Gastroesophageal sphincter (tissue), 4 donors: Measurements from ENCODE around the gene KCNMA1. TPM values are rescaled to one million over a fixed set of nuclear protein-coding genes. Genes with fewer than 3 reads are reported as not detected.

ENCODE experiments used
- ATAC-seq: fragments of 150-250 bp; one replicate; pipeline ENCODE4 v1.9.1; 2016; ENCODE audit warnings: mild to moderate bottlenecking, moderate library complexity
- H3K27ac ChIP-seq, 4 donors: fragments of 200-600 bp; sonication (generic) in 3 of 4; 1 replicate in 3 of 4; 2 replicates in 1 of 4; pipeline ENCODE4 v1.5.1; 2016 to 2019
- H3K27me3 ChIP-seq: fragments of 200-600 bp; sonication (generic); one replicate; pipeline ENCODE4 v1.5.1; 2019
- H3K36me3 ChIP-seq, 2 donors: fragments of 200-600 bp; sonication (generic); one replicate each; pipeline ENCODE4 v1.5.1; 2019; ENCODE audit warnings: control low read depth in 1 of 2
- H3K4me1 ChIP-seq, 3 donors: fragments of 200-600 bp; sonication (generic); 1 replicate in 2 of 3; 2 replicates in 1 of 3; pipeline ENCODE4 v1.5.1; 2016 to 2019; ENCODE audit warnings: control low read depth in 2 of 3
- H3K4me3 ChIP-seq, 2 donors: fragments of 200-600 bp; sonication (generic); one replicate each; pipeline ENCODE4 v1.5.1; 2019; ENCODE audit warnings: mild to moderate bottlenecking in 1 of 2, moderate library complexity in 1 of 2
- H3K9me3 ChIP-seq, 3 donors: fragments of 200-600 bp; sonication (generic); one replicate each; pipeline ENCODE4 v1.5.1; 2017 to 2019; ENCODE audit warnings: control low read depth in 2 of 3
- CTCF ChIP-seq, 4 experiments: fragments of 200-600 bp in 2 of 4; fragments of 450-650 bp in 2 of 4; sonication (generic) in 1 of 4; IDR thresholded peaks; one replicate each; pipeline ENCODE4 v1.5.1; 2017 to 2019; ENCODE audit warnings: antibody characterized with exemption in 4 of 4, mild to moderate bottlenecking in 2 of 4, moderate library complexity in 2 of 4
- EP300 ChIP-seq: sonication (generic); formaldehyde crosslinking; IDR thresholded peaks from one replicate; pipeline ENCODE4 v1.6.1; 2017; ENCODE audit warnings: antibody characterized with exemption, mild to moderate bottlenecking
- POLR2A ChIP-seq, 2 donors: fragments of 450-650 bp; IDR thresholded peaks; one replicate each; pipeline ENCODE4 v1.6.1; 2017; ENCODE audit warnings: antibody characterized with exemption in 2 of 2, mild to moderate bottlenecking in 2 of 2, moderate library complexity in 1 of 2
- POLR2AphosphoS5 ChIP-seq: sonication (generic); formaldehyde crosslinking; IDR thresholded peaks from one replicate; pipeline ENCODE4 v1.6.1; 2017; ENCODE audit warnings: antibody characterized with exemption
- WGBS, 2 donors: methylation state at CpG; one replicate each; pipeline ENCODE4 v1.1.5; 2018; ENCODE audit warnings: low coverage in 1 of 2; 5-methylcytosine and 5-hydroxymethylcytosine counted together
- total RNA-seq, 4 donors: library from RNA; depleted of rRNA; stranded (reverse); fragments of >200 nt; gene quantifications; one replicate each; pipeline ENCODE4 v1.1.0, GENCODE V29; 2016

KCNMA1 gene
- total RNA-seq, 4 donors from 2014 or later = 168 to 389 (median 323) TPM

- Histone ChIP-seq H3K36me3 (no peaks in the 10 kb centered on the region), H3K4me3 (no peak overlapping the region), H3K27ac (peak overlapping the region in 2 of 4 donors; percentile 38 to 87), H3K4me1 (peaks cover 3 to 61% (median 5%) of the 10 kb centered on the region in 3 donors), H3K27me3 (no peaks in the 10 kb centered on the region), H3K9me3 (no peaks in the 10 kb centered on the region)
- WGBS, 2 donors = 57 to 80% methylated on average over 1 to 5 of the region's 6 CpGs
- TF ChIP-seq POLR2A (IDR thresholded peaks at IDR 0.05) (no peak), CTCF (IDR thresholded peaks at IDR 0.05) (no peak), EP300 (no peak), POLR2AphosphoS5 (no peak)
- ATAC-seq = no peak
These were observed 52.7 kb downstream of the KCNMA1 start for GRCh38 chr10:77584938-77585337.

- no peak overlapping the region for H3K4me3 ChIP-seq
- no peaks in the 10 kb centered on the region for H3K36me3 ChIP-seq
- TF ChIP-seq EP300 (no peak), POLR2AphosphoS5 (no peak), CTCF (IDR thresholded peaks at IDR 0.05) (no peak), POLR2A (IDR thresholded peaks at IDR 0.05) (no peak)
- H3K27me3 ChIP-seq = no peaks in the 10 kb centered on the region
- peak overlapping the region in 1 of 4 donors; percentile 87 for H3K27ac ChIP-seq
- ATAC-seq = no peak
- H3K9me3 ChIP-seq = no peaks in the 10 kb centered on the region
- H3K4me1 ChIP-seq = peaks cover 3 to 54% (median 5%) of the 10 kb centered on the region in 3 donors
These were observed 54.1 kb downstream of the KCNMA1 start for GRCh38 chr10:77583527-77583926.

GRCh38 chr10:77582710-77583115 lies 54.9 kb downstream of the KCNMA1 start:
- Histone ChIP-seq H3K9me3 (no peaks in the 10 kb centered on the region), H3K27ac (no peak overlapping the region), H3K4me3 (no peak overlapping the region), H3K27me3 (no peaks in the 10 kb centered on the region), H3K4me1 (peaks cover 2 to 54% (median 6%) of the 10 kb centered on the region in 3 donors), H3K36me3 (no peaks in the 10 kb centered on the region)
- no peak for ATAC-seq
- WGBS, 2 donors = 40% methylated on average over 1 of the region's 4 CpGs; no CpG with 5 or more reads in 1 of the 2 donors
- no peak for TF ChIP-seq EP300
- TF ChIP-seq CTCF (IDR thresholded peaks at IDR 0.05) = no peak
- TF ChIP-seq POLR2A (IDR thresholded peaks at IDR 0.05) = no peak
- no peak for TF ChIP-seq POLR2AphosphoS5

- H3K4me1 ChIP-seq = peaks cover 0 to 51% (median 3%) of the 10 kb centered on the region in 3 donors
- WGBS, 2 donors = 86 to 100% methylated on average over 2 to 3 of the region's 4 CpGs
These were observed 55.9 kb downstream of the KCNMA1 start for GRCh38 chr10:77581738-77582137.

GRCh38 chr10:77580482-77580881 lies 57.1 kb downstream of the KCNMA1 start:
- peaks cover 0 to 51% (median 3%) of the 10 kb centered on the region in 3 donors for H3K4me1 ChIP-seq

More at GRCh38 chr10:77581738-77582137, 55.9 kb downstream of the KCNMA1 start:
- no peaks in the 10 kb centered on the region for H3K27me3 ChIP-seq
- H3K27ac ChIP-seq = no peak overlapping the region
- H3K4me3 ChIP-seq = no peak overlapping the region
- no peaks in the 10 kb centered on the region for H3K36me3 ChIP-seq
- no peak for ATAC-seq
- TF ChIP-seq EP300 (no peak), POLR2AphosphoS5 (no peak)
- H3K9me3 ChIP-seq = no peaks in the 10 kb centered on the region

More at GRCh38 chr10:77580482-77580881, 57.1 kb downstream of the KCNMA1 start:
- no peaks in the 10 kb centered on the region for H3K36me3 ChIP-seq
- TF ChIP-seq POLR2A (IDR thresholded peaks at IDR 0.05) (no peak), CTCF (IDR thresholded peaks at IDR 0.05) (no peak), POLR2AphosphoS5 (no peak), EP300 (no peak)
- no peak overlapping the region for H3K27ac ChIP-seq
- WGBS, 2 donors = 83 to 95% methylated on average over 2 of the region's 2 CpGs
- no peaks in the 10 kb centered on the region for H3K27me3 ChIP-seq
- no peaks in the 10 kb centered on the region for H3K9me3 ChIP-seq
- H3K4me3 ChIP-seq = no peak overlapping the region
- no peak for ATAC-seq
